HG03064 (cell line): ENCODE measurements around the gene IL1RAPL1.
"Not testable (repeated sequence)": the region's sequence is repeated elsewhere in the genome, so short reads cannot be mapped to it uniquely, and the experiment has no call there.

Experiments used
- ATAC-seq: cut with Tn5 transposase; IDR thresholded peaks from one replicate; pipeline ENCODE4 v1.9.1; 2021; ENCODE audit warnings: low read depth; ENCODE audit not compliant: unreplicated experiment

The IL1RAPL1 gene

GRCh38 chrX:29374765-29375164, 787.5 kb downstream of the IL1RAPL1 start:
- not testable (repeated sequence) for ATAC-seq

GRCh38 chrX:29376584-29376983, 789.3 kb downstream of the IL1RAPL1 start:
- ATAC-seq = no peak

GRCh38 chrX:29382811-29383210, 795.6 kb downstream of the IL1RAPL1 start:
- no peak for ATAC-seq

- ATAC-seq = no peak
Observed at GRCh38 chrX:29388509-29388908, 801.3 kb downstream of the IL1RAPL1 start.

GRCh38 chrX:29397506-29397905, 810.3 kb downstream of the IL1RAPL1 start:
- ATAC-seq = no peak

GRCh38 chrX:29407357-29407756, 820.1 kb downstream of the IL1RAPL1 start:
- no peak for ATAC-seq

- ATAC-seq = no peak
Observed at GRCh38 chrX:29419774-29420553, 832.7 kb downstream of the IL1RAPL1 start.

- ATAC-seq = no peak
Observed at GRCh38 chrX:29422034-29422433, 834.8 kb downstream of the IL1RAPL1 start.

- no peak for ATAC-seq
Observed at GRCh38 chrX:29431895-29432294, 844.6 kb downstream of the IL1RAPL1 start.

- no peak for ATAC-seq
Observed at GRCh38 chrX:29432534-29432933, 845.3 kb downstream of the IL1RAPL1 start.

GRCh38 chrX:29434939-29435338, 847.7 kb downstream of the IL1RAPL1 start:
- no peak for ATAC-seq

- no peak for ATAC-seq
Observed at GRCh38 chrX:29435396-29435795, 848.1 kb downstream of the IL1RAPL1 start.

GRCh38 chrX:29447867-29448266, 860.6 kb downstream of the IL1RAPL1 start:
- ATAC-seq = no peak

- no peak for ATAC-seq
Observed at GRCh38 chrX:29453333-29453732, 866.1 kb downstream of the IL1RAPL1 start.

- no peak for ATAC-seq
Observed at GRCh38 chrX:29455702-29456101, 868.5 kb downstream of the IL1RAPL1 start.

GRCh38 chrX:29461039-29461438, 873.8 kb downstream of the IL1RAPL1 start:
- no peak for ATAC-seq

- ATAC-seq = no peak
Observed at GRCh38 chrX:29466456-29466855, 879.2 kb downstream of the IL1RAPL1 start.

GRCh38 chrX:29468911-29469494, 881.8 kb downstream of the IL1RAPL1 start:
- ATAC-seq = no peak

- no peak for ATAC-seq
Observed at GRCh38 chrX:29470030-29470429, 882.8 kb downstream of the IL1RAPL1 start.

- no peak for ATAC-seq
Observed at GRCh38 chrX:29471829-29472228, 884.6 kb downstream of the IL1RAPL1 start.

- peak; percentile 43 for ATAC-seq
Observed at GRCh38 chrX:29477878-29478277, 890.6 kb downstream of the IL1RAPL1 start.
